Hematopoietic multipotent progenitor cell treated with erythropoietin and hydrocortisone succinate and interleukin-3 and kit ligand, for 15 days (in vitro differentiated cells): ENCODE results near the gene C1orf174.

Experiments used
- DNase-seq: peaks from one replicate; pipeline ENCODE4 v3.0.0-alpha.2; 2015; ENCODE audit warnings: low spot score

Gene C1orf174

GRCh38 chr1:3868464-3869006 lies 31.5 kb downstream of the C1orf174 start:
- no peak for DNase-seq

GRCh38 chr1:3865606-3866160 lies 34.4 kb downstream of the C1orf174 start:
- DNase-seq, result no peak

- DNase-seq, result no peak
Measured at GRCh38 chr1:3864884-3865283, 35.2 kb downstream of the C1orf174 start.

- no peak for DNase-seq
Measured at GRCh38 chr1:3863231-3863935, 36.7 kb downstream of the C1orf174 start.

GRCh38 chr1:3858231-3858981 lies 41.7 kb downstream of the C1orf174 start:
- no peak for DNase-seq

GRCh38 chr1:3857791-3858129 lies 42.3 kb downstream of the C1orf174 start:
- DNase-seq, result no peak

GRCh38 chr1:3856923-3857790 lies 42.9 kb downstream of the C1orf174 start, which contains the start of the genes CEP104 and DFFB:
Gene CEP104 (minus strand): TSS chr1:3857211. CDS start chr1:3852407, 4,804 bp downstream.
Gene DFFB (plus strand): TSS chr1:3857476. CDS start chr1:3857604, 128 bp downstream.
- DNase-seq, result peak; percentile 96

- no peak for DNase-seq
Measured at GRCh38 chr1:3852711-3853485, 47.2 kb downstream of the C1orf174 start.

GRCh38 chr1:3852091-3852490 lies 48.0 kb downstream of the C1orf174 start:
- no peak for DNase-seq

- no peak for DNase-seq
Measured at GRCh38 chr1:3851292-3851691, 48.8 kb downstream of the C1orf174 start.

- DNase-seq, result no peak
Measured at GRCh38 chr1:3850857-3851256, 49.2 kb downstream of the C1orf174 start.

- no peak for DNase-seq
Measured at GRCh38 chr1:3847081-3847480, 53.0 kb downstream of the C1orf174 start.

- no peak for DNase-seq
Measured at GRCh38 chr1:3846541-3846940, 53.5 kb downstream of the C1orf174 start.

GRCh38 chr1:3842912-3843311 lies 57.2 kb downstream of the C1orf174 start:
- no peak for DNase-seq

GRCh38 chr1:3841491-3841890 lies 58.6 kb downstream of the C1orf174 start:
- no peak for DNase-seq
